CD4-positive, alpha-beta T cell treated with Interleukin-6 for 4 hours (primary cell): Measurements from ENCODE around the gene ITPR1.

Source experiments
- DNase-seq: peaks from one replicate; pipeline ENCODE4 v3.0.0-alpha.2; 2020; ENCODE audit warnings: mixed read lengths

ITPR1 gene

DNA sequence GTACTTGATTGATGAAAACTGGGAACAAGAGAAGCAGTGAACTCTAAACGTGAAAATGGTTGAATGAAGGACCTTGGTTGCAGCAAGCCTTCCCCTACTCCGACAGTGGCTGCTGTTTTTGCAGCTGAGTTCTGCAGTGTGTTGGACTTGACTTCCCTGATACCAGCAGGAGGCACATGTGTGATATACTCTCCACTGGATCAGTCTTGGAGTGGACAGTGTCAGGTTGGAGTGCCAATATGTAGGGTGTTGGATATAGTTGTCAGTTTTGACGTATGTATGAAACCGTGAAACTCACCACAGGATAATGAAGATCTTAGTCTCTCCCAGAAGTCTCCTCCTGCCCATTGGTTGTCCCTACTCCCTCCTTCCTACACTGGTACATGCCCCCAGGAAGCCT is 106.5 kb downstream of the ITPR1 start:
- DNase-seq = no peak

DNA sequence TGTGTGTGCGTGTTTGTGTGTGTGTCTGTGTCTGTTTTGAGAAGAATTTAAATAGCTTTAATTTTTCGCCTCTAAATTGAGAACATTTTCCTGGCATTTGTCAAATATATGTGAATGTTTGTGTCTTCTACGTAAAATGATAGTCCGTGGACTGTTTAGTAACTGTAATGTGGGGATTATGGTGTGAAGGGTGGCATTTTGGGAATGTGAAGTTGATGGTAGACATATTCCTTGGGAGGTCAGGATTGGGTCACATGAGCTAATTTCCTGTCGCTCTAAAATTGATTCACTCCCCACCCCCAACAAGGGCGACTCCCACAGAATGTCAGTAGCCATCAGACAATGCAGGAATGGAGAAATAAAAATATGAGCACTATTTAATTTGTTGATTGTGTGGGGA is 107.3 kb downstream of the ITPR1 start:
- DNase-seq = no peak

DNA sequence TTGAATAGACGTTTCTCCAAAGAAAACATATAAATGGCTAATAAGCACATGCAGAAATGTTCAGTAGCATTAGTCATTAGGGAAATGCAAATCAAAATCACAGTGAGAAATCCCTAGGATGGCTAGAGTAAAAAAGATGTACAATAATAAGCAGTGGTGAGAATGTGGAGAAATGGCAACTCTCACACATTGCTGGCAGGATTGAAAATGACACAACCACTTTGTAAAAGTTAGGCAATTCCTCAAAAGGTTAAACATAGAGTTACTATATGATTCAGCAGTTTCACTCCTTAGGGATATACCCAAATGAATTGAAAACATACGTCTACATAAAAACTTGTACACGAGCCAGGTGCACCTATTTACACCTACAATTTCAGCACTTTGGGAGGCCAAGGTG is 108.7 kb downstream of the ITPR1 start:
- no peak for DNase-seq

DNA sequence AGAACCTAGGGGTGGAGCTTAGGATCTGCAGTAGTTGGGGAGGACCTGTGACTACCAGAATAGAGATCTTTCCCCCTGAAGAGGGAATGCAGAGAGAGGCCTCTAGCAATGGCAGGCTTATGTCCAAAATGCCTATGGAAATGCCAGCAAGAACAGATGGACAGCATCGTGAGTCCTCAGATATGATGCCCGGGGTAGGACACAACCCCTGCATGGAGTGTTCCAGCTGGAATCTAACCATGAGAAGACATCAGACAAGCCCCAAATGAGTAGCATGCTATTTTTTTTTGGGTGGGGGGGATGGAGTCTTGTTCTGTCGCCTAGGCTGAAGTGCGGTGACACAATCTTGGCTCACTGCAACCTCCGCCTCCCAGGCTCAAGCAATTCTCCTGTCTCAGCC is 111.5 kb downstream of the ITPR1 start:
- no peak for DNase-seq

DNA sequence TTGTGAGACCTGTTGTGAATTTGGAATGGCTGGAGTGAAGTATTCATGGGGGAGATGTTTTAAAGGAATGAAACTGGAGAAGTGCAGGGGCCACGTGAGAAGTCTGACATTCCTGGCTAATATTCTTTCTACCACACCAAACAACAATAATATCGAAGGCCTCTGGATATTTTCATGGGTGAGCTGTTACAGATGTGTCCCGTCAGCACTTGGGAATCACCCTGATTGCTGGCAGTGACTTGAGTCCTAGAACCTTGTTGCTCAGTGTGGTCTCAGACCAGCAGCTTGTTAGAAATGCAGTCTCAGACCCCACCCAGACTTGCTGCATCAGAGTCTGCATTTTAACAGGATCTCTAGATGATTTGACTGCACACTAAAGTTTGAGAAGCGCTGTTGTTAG is 113.8 kb downstream of the ITPR1 start:
- DNase-seq = no peak

DNA sequence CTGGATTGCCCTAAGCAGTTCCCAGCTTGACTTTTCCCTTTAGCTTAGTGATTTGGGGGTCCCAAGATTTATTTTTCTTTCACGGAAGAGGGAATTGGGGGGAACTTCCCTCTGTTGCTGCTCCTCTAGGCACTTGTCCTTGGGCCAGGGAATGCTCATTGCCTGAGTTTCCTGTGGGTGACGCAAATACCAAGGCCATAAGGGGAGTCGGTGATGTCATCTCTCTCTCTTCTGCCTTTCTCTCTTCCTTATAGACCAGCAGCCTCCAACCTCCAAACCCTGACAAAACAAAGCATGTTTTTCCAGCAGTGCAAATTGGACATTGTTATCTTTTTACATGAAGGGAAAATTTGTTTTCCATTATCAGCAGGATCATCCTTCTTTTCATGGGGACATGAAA is 120.2 kb downstream of the ITPR1 start:
- no peak for DNase-seq

DNA sequence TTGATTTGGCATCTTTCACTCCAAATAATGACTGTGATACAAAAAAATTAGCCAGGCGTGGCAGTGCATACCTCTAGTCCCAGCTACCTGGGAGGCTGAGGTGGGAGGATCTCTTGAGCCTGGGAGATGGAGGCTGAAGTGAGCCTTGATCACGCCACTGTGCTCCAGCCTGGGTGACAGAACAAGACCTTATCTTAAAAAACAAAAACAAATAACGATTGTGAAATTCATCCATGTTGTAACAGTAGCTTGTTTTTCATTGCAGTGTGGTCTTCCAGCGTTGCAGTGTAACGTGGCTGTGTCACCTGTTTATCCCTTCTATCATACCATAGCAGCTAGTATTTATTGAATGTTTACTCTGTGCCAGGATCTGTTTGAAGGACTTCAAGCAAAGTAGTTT is 120.9 kb downstream of the ITPR1 start:
- DNase-seq = no peak

DNA sequence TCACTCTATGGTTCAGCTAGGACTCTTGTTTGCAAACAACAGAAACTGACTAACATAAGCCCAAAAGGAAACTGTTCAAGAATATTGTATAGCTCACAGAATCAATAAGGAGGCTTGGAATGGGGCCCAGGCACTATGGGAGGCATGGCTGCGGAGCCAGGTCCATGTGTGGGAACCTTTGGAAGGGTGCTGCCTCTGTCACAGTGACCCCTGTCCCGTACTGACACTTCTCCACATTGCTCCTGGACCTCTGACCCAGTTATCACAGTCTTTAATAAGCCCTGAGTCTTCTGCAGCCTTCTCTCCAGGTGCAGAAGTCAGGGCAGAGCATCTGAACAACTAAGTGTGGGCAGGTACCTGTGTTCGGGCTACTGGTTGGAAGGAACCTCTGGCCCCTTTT is 121.8 kb downstream of the ITPR1 start:
- no peak for DNase-seq

DNA sequence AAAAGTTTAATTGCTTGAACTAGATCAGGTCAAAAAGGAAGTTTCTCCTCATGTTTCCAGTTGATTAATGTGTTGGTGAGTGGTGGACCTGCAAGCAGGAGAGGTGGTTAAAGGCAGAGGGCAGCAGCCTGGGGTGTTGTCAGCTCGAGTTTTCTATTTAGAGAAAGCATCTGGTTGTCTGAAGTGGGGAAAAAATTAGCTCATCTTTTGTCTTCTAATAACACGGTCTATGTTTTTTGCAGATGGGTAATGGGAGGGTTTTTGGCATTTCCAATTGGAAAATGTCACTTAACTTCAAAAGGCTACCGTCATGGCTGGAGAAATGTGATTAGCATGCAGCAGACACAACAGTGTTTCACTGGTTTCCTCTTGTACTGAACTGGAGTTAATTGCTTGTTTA is 122.6 kb downstream of the ITPR1 start:
- DNase-seq = no peak

DNA sequence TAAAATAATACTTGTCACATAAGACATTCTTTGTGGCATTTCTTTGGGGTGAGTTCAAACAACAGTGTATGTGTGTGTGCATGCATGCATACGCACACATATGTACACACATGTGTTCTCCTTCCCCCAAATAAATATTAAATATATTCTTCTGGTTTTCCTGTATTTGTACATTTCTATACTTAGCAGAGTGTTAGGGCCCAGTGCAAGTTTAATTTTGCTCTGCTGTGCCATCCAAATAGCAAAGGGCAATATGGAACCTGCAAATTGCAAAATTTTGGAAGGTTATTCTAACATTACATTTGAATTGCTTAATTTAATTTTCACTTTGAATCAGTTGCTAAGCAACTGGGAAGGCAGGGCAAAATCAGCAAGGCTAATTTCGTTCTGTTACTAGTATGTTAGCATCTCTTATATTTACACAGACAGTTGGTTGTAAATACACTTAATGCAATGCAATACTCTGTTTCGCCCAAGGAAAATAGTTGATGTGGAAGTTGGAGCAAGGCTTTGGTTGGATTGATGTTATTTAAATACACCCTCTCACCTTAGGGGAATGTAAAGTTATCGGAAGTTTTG is 130.4 kb downstream of the ITPR1 start:
- no peak for DNase-seq

DNA sequence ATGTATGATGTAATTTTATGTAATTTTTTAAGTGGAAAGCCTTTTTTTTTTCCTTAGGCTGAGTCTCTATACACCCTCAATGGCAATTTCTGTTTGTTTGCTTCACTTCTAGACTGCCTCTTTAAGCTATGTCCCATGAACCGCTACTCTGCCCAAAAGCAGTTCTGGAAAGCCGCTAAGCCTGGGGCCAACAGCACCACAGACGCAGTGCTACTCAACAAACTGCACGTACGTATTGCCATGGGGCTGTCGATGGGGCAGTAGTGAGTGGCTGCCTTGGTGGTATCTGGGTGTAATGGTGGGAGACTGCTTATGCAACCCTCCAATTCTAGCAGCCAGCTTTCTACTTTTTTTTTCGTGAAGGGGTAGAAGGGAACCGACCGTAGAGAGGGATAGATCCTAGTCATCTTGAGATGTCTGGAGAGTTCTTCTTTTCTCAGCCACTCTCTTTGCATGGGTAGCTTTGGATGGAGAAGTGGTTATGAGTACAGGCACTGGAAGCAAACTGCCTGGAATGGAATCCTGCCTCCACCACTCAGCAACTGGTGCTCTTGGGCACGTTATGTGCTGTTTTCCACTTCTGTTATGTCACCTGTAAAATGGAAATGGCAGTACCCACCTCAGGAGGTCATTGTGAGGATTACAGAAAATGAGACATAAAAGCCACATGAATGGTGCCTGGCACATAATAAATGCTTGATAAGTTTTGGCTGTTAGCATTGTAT is 134.7 kb downstream of the ITPR1 start:
- DNase-seq = no peak

DNA sequence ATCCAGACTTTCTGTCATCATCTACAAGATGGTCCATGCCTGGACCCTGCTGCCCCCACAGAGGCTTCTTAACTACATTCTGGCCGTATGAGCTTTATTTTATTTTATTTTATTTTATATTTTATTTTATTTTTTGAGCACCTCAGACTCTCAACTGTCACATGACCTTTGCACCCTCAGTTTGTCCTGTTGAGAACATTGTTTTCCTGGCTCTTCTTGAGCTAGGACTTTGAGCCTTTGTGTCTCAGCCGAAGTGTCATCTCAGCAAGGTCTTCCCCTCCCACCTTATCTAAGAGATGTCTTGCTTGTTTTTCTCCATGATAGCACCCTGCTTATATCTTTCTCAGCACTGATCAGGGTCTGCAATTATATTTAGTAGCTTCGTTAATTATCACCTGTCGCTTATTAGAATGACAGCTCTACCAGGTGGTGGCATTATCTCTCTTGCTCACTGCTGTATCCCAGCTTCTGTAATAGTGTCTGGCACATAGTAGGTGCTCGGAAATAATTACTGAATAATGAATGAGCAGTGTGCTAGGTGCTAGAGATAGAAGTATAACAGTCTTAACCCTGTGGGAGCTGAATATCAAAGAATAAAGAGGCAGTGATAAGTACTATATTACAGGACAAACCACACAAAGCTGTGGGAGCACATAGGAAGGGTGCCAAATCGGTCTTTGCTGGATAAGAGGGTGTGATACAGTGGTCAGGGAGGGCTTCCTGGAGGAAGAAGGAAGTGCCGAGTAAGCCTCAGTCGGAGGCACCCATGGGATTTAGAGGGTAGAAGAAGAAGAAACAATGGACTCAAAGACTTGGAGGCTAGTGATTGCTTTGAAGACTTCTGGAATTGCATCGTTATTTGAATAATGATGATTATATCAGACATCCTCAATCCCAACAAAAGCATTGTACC is 136.2 kb downstream of the ITPR1 start:
- no peak for DNase-seq

DNA sequence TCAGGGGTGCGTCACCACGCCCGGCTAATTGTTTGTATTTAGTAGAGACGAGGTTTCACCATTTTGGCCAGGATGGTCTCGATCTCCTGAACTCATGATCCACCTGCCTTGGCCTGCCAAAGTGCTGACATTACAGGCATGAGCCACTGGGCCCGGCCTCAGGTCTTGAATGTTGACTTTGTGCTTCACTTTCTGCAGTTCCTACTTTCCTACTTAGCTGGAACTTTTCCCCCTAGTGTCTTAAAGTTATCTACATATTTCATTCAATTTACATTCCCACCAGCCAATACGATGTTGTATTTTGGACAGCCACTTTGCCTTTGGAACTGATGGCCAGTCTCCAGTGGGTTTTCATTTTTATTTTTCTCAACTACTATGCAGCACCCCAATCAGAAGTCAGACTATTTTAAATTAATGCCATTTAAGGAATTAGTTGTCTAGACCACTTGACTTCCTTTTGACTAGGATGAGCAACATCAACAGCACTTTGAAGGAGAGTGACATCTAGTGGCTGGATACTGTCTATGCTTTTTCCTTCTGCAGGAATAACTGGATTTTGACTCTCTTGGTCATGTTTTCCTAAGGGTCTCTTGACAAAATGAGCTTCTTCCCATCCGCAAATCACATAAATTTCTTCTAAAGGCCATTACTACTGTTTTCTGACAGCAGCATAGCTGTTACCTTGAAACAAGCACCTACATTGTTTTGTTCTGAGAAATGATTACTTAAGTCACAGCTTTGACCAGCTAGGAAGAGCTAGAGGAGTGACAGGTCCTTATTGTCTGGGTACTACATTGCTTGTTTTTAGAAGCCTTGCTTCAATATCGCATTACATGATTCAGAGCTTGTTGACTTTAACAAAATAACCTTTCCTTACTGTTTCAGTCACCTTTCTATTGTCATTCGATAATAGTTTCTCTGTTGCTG is 140.2 kb downstream of the ITPR1 start:
- no peak for DNase-seq

DNA sequence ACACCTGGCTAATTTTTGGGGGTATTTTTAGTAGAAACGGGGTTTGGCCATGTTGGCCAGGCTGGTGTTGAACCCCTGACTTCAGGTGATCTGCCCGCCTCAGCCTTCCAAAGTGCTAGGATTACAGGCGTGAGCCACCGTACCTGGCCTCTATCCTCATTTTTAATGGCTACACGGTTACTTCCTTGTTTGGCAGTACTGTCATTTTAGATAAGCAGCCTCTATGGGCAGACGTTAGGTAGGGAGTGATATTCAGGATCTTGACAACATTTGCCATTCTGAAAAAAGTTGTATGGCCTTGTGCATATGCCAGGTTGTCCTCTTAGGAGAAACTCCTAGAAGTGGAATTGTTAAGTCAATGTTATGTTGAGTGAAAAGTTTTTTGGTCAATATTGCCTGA is 141.7 kb downstream of the ITPR1 start:
- DNase-seq = no peak

DNA sequence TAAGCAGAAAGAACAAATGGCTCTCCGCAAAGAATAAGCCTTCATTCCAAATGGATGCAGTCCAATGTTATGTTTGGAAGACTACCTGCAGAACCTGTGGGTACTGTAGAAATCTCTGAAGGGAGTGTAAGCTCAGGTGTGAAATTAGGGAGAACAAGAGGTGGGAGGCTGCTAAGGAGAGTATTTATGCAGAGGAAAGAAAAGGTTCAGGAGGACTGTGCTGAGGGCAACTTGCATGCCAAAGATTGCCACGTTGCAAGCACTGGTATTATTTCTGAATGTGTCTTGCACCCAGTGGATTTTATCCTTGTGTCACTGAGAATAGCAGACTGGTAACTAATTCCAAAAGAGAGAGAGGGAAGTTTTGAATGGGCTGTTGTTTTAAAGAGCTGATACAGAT is 144.1 kb downstream of the ITPR1 start:
- DNase-seq = no peak

DNA sequence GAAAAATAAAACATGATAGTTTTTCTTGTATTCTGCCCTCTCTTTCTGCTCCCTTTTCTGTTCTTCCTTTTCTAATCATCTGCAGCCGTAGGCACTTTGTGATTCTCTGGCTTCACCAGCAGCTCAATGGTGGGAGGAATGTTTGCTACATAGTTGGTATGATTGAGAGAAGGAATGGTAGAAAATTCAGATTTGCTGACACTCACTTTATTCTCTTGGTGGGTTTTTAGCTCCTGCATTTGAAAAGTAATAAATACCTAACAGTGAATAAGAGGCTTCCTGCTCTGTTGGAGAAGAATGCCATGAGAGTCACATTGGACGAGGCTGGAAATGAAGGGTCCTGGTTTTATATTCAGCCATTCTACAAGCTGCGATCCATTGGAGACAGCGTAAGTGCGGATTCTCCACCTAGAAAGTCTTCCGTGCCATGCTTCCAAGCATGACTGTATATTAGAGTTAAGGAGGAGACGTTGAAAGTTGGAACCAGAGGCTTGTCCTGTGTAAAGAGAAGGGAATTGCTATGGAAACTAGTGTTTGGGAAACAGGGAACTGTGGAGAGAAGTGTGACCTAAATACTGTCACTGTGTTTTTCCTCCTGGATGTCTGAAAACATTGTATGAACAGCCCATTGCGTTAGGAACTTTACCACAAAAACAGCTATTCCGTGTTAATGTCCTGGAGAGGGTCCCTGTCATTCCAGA is 148.9 kb downstream of the ITPR1 start:
- DNase-seq = no peak

DNA sequence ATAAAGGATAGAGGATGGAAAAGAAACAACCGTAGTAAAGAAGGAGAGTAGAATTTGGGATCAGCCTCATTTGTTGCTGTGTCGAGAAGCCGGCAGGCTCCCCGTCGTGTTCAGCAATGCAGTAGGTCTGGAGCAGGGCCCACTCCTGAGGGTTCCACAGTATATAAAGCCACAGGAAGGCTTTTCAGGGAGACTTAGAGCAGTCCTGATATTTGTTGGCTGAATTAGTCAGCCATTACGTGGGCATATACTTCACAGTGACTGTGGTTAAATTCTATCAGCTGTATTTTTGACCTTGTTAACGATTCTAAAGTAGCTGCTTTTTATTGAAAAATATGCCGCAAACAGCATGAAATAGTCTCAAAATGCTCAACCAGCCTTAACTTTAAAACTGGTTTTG is 149.5 kb downstream of the ITPR1 start:
- DNase-seq = no peak

DNA sequence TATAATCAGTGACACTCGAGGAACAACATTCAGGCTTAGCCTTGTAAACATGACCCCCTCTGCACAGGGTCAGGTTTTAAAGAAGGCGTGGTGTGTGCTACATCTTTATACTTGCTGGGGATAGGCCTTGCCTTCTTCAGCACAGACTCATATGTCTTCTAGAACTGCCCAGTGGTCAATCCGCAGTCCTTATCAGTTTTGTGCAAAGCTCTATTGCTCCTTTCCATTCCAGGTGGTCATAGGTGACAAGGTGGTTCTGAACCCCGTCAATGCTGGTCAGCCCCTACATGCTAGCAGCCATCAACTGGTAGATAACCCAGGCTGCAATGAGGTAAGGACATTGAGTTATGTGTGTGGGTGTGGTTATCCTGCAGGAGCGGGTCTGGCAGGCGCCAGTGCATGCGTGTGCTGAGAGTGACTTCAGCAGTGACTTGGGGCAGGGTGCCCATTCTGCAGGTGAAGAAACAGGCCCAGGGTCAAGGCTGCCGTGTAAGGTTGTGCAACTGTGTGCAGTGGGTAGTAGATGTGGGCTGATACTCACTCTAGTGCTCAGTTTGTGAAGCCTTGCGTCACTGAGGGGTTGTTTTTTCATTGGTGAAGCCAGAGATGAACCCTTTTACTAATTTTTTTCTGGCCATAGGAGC is 150.9 kb downstream of the ITPR1 start:
- DNase-seq = no peak

DNA sequence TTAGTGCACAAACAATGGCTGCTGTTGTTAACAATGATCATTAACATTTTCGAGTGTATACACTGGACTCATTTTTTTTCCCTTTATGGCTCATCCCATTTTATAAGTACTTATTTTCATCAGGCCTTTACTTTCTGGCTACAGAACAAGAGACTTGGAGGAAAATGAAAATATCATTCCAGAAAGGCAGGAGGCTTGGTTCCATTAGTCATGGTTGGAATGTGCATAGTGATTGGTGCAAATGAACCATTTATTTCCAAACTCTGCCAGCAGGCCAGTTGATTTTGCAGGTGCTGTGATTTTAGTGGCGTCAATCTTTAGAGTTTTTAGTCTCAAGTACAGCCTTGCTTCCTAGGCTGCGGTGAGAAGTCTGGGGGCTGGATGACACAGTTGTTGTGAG is 151.8 kb downstream of the ITPR1 start:
- DNase-seq = no peak

DNA sequence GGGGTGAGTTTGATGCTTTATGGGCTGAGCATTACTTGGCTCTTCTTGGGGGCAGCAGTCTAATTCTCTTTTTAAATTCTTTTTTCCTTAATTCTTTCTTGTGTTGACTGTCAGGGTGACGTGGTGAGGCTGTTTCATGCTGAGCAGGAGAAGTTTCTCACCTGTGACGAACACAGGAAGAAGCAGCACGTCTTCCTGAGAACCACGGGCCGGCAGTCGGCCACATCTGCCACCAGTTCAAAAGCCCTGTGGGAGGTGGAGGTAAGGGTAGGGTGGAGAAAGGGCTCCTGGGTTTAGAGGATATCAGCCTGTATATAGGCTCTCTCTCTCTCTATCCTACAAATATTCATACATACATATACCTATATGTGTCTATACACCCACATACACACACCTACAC is 152.3 kb downstream of the ITPR1 start:
- DNase-seq = no peak

DNA sequence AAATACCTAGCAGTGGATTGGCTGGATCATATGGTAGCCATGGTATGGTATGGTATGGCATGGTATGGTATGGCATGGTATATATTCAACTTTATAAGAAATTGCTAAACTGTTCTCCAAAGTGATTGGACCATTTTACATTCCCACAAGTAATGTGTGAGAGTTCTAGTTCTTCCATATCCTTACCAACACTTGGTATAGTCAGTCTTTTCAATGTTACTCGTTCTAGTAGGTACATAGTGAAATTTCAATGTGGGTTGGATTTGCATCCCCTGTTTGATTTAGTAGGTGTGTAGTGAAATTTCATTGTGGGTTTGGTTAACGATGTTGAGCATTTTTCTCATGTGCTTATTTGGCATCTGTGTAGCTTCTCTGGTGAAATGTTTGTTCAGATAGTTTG is 154.3 kb downstream of the ITPR1 start:
- DNase-seq = no peak
